ENCODE data around the gene OR2Y1.

Gene OR2Y1

DNA sequence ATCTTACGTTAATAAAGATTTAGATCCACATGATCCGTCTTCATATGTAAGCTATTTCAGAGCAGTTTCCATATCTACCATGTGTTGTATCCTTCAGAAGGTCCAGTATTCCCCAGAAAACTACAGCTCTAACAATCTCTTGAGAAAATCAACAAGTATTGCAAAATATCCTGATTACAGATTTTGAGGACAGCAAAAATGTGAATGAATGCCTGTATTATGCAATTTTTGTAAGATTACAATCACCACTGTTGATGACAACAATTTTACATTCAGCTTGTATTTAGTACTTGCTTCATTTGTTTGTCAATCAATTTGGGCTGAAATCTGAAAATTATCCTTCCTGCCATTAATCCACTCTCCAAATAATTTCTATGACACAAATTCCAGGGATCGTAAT lies 47.4 kb downstream of the OR2Y1 start:
- Histone ChIP-seq H3K9me3 (replicated peaks; ENCODE audit: insufficient read depth, low read length) (no peaks in the 10 kb centered on the region), H3K36me3 (replicated peaks; ENCODE audit: insufficient read depth, low read length) (no peaks in the 10 kb centered on the region), H3K4me3 (ENCODE audit: low read length) (no peak overlapping the region), H3K27ac (ENCODE audit: low read length) (no peak overlapping the region), H3K27me3 (replicated peaks; ENCODE audit: insufficient read depth, low read length) (no peaks in the 10 kb centered on the region; the same call in 1 of the 2 replicates), H3K9ac (ENCODE audit: low read length) (no peak overlapping the region), H3K4me2 (ENCODE audit: low read depth, low read length) (no peak overlapping the region), H4K20me1 (ENCODE audit: insufficient read depth, low read length) (no peaks in the 10 kb centered on the region), H3K4me1 (ENCODE audit: low read length) (no peaks in the 10 kb centered on the region), H3F3A (ENCODE audit: insufficient read depth, low read length) (no peaks in the 10 kb centered on the region), H3K79me2 (ENCODE audit: low read length) (no peaks in the 10 kb centered on the region), H2AFZ (ENCODE audit: low read length) (no peak overlapping the region), H3K9me2 (replicated peaks; ENCODE audit: insufficient read depth, low read length) (no peaks in the 10 kb centered on the region)
- TF ChIP-seq, protein P1, sequence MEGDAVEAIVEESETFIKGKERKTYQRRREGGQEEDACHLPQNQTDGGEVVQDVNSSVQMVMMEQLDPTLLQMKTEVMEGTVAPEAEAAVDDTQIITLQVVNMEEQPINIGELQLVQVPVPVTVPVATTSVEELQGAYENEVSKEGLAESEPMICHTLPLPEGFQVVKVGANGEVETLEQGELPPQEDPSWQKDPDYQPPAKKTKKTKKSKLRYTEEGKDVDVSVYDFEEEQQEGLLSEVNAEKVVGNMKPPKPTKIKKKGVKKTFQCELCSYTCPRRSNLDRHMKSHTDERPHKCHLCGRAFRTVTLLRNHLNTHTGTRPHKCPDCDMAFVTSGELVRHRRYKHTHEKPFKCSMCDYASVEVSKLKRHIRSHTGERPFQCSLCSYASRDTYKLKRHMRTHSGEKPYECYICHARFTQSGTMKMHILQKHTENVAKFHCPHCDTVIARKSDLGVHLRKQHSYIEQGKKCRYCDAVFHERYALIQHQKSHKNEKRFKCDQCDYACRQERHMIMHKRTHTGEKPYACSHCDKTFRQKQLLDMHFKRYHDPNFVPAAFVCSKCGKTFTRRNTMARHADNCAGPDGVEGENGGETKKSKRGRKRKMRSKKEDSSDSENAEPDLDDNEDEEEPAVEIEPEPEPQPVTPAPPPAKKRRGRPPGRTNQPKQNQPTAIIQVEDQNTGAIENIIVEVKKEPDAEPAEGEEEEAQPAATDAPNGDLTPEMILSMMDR (IDR thresholded peaks at IDR 0.05; ENCODE audit: low read length) = no peak
- TF ChIP-seq EZH2 (optimal IDR thresholded peaks at IDR 0.05; ENCODE audit: low read depth, low read length) = no peak
- no peak for DNase-seq

DNA sequence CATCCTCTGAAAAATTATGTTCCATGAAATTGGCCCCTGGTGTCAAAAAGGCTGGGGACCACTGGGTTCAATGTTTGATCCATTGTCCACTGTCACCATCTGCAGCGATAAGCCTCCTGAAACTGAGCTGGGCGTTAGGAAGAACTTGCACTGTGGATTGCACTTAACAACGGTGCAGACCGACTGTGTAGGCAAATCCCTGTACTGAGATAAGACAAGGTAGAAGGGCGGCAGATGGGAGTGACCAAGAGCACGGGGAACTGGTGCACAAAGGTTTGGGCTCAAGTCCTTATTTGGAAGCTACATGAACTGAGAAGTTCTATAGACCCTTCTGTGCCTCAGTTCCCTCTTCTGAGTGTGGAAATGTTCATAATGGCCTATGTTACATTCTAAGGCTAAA lies 48.8 kb downstream of the OR2Y1 start:
- Histone ChIP-seq H3K9me3 (replicated peaks; ENCODE audit: insufficient read depth, low read length) (no peaks in the 10 kb centered on the region), H3K4me1 (ENCODE audit: low read length) (no peaks in the 10 kb centered on the region), H3K9me2 (replicated peaks; ENCODE audit: insufficient read depth, low read length) (no peaks in the 10 kb centered on the region), H3K9ac (ENCODE audit: low read length) (no peak overlapping the region), H3K4me2 (ENCODE audit: low read depth, low read length) (no peak overlapping the region), H3K79me2 (ENCODE audit: low read length) (no peaks in the 10 kb centered on the region), H2AFZ (ENCODE audit: low read length) (no peak overlapping the region), H3K4me3 (ENCODE audit: low read length) (no peak overlapping the region), H3K27me3 (replicated peaks; ENCODE audit: insufficient read depth, low read length) (no peaks in the 10 kb centered on the region; the same call in 1 of the 2 replicates), H3K36me3 (replicated peaks; ENCODE audit: insufficient read depth, low read length) (no peaks in the 10 kb centered on the region), H3K27ac (ENCODE audit: low read length) (no peak overlapping the region), H4K20me1 (ENCODE audit: insufficient read depth, low read length) (no peaks in the 10 kb centered on the region), H3F3A (ENCODE audit: insufficient read depth, low read length) (no peaks in the 10 kb centered on the region)
- TF ChIP-seq EZH2phosphoT487 (IDR thresholded peaks at IDR 0.05; ENCODE audit: low read length) = no peak
- TF ChIP-seq, protein P1 (IDR thresholded peaks at IDR 0.05; ENCODE audit: low read length) = no peak
- no peak for TF ChIP-seq EZH2 (optimal IDR thresholded peaks at IDR 0.05; ENCODE audit: low read depth, low read length)
- no peak for DNase-seq

DNA sequence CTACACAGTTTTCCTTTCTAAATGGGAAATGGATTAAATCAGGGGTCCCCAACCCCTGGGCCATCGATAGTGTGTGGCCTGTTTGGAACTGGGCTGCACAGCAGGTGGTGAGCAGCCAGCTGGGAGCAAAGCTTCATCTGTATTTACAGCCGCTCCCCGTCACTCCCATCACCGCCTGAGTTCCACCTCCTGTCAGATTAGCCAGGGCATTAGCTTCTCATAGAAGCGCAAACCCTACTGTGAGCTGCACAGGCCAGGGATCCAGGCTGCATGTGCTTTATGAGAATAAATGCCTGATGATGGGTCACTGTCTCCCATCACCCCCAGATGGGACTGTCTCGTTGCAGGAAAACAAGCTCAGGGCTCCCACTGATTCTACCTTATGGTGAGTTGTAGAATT lies 49.3 kb downstream of the OR2Y1 start:
- Histone ChIP-seq H4K20me1 (ENCODE audit: insufficient read depth, low read length) (no peaks in the 10 kb centered on the region), H3K9ac (ENCODE audit: low read length) (no peak overlapping the region), H3K4me2 (ENCODE audit: low read depth, low read length) (no peak overlapping the region), H3F3A (ENCODE audit: insufficient read depth, low read length) (no peaks in the 10 kb centered on the region), H3K9me2 (replicated peaks; ENCODE audit: insufficient read depth, low read length) (no peaks in the 10 kb centered on the region), H2AFZ (ENCODE audit: low read length) (no peak overlapping the region), H3K4me3 (ENCODE audit: low read length) (no peak overlapping the region), H3K79me2 (ENCODE audit: low read length) (no peaks in the 10 kb centered on the region), H3K36me3 (replicated peaks; ENCODE audit: insufficient read depth, low read length) (no peaks in the 10 kb centered on the region), H3K9me3 (replicated peaks; ENCODE audit: insufficient read depth, low read length) (no peaks in the 10 kb centered on the region), H3K4me1 (ENCODE audit: low read length) (no peaks in the 10 kb centered on the region), H3K27ac (ENCODE audit: low read length) (no peak overlapping the region), H3K27me3 (replicated peaks; ENCODE audit: insufficient read depth, low read length) (no peaks in the 10 kb centered on the region; the same call in 1 of the 2 replicates)
- TF ChIP-seq, protein P1 (IDR thresholded peaks at IDR 0.05; ENCODE audit: low read length) = no peak
- TF ChIP-seq EZH2 (optimal IDR thresholded peaks at IDR 0.05; ENCODE audit: low read depth, low read length) (no peak), EZH2phosphoT487 (IDR thresholded peaks at IDR 0.05; ENCODE audit: low read length) (no peak)
- no peak for DNase-seq
